HPDE6-E6E7 (cell line): ENCODE measurements around the gene HMG20A.

ENCODE experiments used
- DNase-seq: peaks from one replicate; pipeline ENCODE4 v3.0.0; 2011; ENCODE audit warnings: missing footprints; ENCODE audit errors: extremely low spot score

The HMG20A gene

DNA sequence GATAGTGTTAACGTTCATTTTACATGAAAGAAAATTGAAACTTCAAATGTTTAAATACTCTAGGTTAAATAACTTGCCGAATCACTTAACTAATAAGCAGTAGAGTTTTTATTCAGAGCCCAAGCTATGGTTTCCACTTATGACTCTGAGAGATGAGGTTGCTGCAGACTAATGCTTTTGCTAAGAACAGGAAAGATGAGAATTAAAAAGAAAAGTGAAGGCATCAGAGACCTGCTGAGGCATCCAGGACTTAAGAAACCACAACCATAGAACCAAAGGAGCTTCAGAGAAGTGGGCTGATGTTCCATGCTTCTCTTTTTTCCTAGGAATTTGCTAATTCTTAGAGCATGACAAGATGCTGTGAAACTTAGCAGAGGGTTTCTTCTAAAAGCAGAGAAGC, 9.5 kb downstream of the HMG20A start:
- DNase-seq, result no peak

DNA sequence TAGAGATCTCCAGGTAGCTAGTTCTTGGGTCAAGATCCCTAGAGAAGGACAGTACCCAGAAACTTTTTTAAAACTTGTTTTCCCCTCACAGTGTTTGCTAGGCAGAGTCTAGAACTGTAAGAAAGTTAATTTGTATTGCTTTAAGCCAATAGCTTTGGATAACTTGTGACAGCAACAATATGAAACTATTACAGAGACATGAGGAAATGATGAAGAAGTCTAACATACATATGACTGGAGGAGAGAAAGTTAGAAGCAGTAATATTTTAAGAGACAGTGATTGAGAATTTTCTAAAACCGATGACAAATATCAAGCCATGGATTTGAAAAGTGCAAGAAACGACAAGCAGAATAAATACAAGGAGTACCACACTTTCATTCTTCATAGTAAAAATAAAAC, 10.0 kb downstream of the HMG20A start:
- no peak for DNase-seq

DNA sequence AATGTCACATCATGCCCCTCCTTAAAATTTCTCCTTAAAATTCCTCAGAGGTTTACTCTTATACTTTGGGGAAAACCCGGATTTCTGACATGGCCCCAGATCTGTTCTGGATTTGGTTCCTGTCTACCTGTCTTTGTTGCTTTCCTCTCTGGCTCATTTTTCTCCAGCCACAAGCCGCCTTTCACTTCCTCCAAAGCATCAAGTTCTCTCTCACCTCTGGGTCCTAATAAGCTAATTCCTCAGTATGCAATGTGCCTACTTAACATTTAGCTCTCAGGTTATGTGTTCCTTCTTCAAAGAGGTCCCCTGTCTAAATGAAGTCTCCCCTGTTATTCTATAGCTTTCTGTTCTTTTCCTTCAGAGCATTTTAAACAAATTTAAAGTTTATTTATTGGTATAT, 16.1 kb downstream of the HMG20A start:
- no peak for DNase-seq

DNA sequence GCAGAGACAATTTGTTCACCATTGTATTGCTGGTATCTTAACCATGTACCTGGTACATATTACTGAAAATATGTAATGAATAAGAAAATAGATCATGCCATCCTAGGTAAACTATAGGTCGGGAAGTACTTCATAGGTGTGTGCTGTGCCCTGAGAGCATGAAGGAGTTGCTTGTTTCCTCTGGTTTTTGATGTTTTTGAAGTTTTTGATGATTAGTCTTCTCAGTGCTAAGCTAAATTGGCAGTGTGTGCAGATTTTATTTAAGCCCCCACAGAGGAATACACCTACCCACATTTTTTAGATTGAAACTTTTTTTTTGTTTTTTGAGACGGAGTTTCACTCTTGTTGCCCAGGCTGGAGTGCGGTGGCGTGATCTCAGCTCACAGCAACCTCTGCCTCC, 16.6 kb downstream of the HMG20A start:
- no peak for DNase-seq

DNA sequence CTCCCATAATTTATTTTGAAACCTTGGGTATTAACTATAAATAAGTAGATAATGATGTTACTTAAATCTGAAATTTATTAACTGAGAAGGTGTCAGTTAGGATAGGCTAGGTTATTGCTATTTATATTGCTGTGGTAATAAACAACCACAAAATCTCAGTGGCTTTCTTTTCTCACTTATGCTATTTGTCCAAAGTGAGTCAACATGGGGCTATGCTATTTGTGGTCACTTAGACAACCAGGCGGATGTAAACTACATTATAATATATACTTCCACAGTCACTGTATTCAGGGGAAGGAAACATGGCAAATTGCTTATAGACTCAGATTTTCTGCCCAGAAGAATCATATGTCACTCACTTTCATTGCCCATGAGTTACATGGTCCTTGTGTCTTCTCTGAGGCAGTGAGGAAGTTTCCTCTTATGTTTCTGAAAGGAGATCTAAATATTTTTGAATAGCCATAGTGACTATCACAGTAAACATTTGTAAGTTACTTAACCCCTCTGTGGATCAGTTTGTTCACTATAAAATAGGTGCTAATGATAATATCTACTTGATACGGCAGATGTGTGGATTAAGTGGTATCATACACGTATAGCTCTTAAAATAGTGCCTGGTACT, 19.8 kb downstream of the HMG20A start:
- peak; percentile 12 for DNase-seq

DNA sequence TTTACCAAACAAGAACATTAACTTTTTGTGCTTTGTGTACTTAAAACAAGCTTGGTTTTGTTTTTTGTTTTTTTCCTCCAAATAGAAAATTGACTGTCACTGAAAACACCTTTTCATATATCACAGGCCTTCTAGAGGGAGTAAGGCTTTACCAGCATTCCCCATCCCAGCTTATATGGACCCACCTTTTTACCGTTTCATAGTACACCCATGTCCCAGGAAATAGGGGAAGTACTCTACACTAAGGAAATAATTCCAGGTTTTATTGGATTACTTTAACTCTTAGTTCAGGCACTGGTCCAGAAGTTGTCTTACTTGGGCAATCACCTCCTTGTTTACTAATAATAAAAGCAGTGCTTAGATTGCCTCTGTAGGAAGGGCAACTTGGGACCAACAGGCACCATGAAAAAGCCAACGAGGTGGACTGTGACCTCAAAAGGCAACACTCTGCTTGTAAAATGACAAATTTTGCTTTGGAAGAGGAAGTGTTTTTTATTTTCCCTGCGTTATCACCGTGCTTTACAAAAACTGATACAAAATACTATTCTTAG, 26.2 kb downstream of the HMG20A start:
- no peak for DNase-seq

DNA sequence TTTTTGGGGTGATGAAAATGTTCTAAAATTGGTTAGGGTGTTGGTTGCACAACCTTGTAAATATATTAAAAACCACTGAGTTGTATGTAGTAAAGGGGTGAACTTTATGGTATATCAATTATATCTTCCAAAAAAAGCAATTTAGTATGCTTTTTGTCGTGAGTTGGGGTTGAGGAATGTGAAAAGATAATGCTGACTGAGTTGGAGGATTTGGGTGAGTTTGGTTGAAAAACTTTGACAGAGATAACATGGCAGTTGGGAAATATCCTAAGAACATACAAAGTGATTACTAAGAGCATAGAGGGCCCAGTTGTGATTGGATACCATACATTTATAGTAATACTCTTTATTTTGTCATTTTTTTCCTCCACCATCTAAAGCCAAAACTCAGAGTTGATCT, 33.6 kb downstream of the HMG20A start:
- DNase-seq, result no peak

DNA sequence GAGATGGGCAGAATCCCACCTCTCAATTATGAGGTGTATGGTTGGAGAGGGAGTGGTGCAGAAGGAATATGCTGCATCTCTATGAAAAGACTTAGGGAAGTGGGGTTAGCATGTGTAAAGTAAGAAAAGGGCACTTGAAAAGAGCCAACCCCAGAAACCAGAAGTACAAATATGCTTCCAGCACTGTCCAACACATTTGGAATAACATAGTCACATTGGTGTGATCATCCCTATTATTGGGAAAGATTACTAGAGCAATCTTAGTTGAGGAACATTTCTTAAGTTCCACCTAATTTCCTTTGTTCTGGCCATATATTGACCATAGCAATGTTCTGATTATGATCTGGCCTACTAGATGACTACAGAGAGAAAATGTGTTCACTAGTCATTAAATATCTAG, 34.3 kb downstream of the HMG20A start:
- no peak for DNase-seq

DNA sequence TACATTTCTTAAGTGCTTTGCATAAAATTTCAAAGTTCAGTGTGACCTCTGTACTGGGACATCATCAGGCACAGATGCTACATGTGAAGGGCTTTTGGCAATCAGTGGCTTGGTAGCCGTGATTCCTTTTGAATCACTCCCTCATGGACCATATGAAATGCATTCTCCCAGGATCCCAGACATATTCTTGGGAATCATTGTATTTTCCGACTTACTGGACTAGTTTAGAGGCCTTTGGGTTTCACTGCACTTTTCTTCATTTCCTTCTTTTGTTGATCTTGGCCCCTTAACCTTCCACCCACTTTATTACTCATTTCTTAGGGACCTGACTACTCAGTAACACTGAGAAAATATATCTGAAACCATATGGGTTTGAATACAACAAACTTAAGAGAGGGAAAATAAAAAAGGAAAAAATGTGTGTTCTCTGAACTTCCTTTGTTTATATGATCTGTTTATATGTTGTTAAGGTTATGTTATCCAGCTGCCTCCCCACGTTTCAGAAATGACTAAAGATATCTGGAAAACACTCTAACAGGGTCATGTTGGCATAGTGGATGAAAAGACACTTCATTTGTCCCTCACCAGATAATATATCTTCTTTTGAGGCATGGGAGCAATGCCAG, 35.1 kb downstream of the HMG20A start:
- no peak for DNase-seq

DNA sequence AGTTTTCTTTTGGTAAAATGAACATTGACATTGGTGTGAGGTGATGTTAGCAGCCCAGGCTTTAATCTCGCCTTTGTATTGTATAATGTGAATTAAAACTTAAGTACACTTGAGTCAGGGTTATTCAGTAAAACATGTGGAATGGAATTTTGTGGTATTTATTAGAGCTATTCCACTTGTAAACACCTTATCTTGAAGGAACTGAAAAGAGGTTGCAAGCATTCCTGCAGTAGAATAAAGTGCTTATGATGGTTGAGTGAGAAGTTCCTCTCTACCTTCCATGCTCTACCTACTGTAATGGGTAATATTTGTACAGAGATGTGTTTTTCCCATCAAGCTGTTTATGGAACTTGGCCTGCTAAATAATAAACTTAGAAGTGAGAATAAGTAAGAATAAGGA, 36.1 kb downstream of the HMG20A start:
- DNase-seq, result no peak

DNA sequence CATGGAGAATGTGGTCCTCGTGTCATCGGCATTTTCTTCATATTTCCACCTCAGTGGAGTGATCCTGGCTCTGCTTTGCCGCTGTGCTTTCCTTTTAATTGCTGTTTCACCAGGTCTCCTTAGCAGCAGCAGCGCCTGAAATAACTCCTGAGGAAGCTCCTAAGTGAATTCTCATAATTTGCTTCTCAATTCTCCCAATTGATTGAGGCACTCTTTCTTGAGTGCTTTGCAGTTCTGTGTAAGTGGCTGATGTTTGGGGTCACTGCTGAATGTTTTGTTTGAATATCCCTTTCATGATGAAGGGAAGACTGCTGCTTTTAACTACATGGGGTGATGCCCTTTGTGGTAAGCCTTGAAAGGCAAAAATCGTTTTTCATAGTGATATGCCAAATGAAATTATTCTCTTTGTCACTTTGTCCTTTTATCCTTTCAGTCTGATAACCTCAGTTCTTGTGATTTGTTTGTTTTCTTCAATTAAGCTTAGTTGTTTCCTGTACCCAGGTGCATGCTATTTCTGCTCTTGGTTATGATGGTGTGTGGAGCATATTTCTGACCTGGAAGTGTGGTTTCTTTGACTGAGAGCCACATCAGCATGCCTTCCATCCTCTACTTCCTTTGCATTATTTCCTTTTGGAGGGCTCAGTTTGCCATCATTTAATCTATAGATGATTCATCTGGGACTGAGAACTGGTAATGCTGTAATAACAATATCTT, 36.7 kb downstream of the HMG20A start:
- DNase-seq, result no peak

DNA sequence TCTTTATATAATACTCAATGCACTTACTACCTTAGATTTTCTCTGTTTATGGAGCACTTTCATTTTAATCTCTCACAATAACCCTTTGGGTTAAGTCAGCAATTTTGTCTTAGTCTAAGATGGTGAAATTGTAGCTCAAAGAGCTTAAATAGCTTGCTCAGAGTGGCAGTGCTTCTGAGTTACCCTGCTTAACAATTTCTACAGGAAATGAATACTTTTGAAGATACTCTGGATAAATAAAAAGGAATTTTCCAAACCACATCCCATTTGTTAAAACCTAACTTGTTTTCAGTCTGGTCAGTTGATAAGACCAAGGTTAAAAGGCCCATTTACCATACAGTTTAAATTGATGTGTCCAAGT, 37.2 kb downstream of the HMG20A start:
- DNase-seq, result no peak

DNA sequence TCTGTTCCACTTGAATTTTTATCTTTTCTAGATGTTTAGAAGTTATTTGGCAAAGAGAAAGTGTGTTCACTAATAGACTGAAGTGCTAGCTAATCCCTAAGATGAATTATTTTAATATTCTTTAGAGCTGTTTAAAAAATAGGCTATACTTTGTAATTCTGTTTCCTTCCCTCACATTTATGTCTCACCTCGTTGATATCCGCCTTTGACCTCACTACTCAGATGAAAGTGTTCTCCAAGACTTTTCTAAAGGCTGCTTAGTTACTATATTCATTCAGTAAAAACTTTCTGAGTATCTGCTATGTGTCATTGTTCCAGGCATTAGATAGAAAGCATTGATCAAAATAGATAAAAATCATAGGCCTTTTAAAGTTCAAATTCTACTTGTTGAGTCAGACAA, 38.3 kb downstream of the HMG20A start:
- DNase-seq, result no peak

DNA sequence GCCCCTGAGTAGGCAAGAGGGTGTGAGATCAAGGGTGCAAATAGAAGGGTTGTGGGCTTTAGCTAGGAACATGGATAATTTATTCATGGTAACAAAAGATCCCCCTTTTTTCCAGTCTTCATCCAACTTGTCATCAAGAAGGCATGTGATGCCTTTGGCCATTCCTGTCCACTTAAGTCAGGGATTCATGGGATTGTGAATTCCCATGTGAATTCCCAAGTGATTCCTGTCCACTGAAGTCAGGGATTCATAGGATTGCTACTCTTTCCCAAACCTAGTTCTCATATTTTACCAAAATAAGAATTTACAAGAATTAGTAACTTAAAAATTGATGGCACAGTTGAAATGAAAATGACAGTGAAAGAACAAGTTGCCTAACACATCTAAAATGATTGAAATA, 40.8 kb downstream of the HMG20A start:
- no peak for DNase-seq

DNA sequence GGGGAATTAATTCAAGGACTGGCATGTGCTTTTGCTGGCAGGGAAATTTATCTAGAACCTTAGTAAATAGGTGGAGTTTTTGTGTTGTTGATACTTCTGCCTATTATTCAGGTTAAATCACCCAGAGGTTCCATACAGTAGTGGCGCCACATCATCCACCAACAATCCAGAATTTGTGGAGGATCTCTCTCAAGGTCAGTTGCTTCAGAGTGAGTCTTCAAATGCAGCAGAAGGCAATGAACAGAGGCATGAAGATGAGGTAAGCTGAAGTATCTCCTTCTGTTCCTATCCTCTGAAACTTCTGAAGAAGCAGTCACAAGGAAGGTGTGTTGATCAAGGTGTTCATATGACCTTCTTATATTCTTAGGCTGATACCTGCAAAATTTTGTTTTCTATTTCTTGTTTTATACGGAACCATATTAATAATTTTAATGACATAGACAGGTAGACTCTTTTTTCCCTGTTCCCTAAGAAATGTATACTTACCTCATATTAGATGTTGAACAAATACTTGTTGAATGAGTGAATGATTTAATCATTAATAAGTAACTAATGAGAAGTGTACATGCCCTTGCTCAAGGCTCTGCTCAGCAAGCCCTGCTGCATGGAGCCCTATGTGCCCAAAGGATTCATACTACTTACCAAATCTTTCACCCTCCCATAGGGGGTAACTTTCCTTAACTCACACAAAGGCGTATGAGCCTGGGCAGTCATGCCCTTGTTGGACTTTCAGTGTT, 43.6 kb downstream of the HMG20A start:
- no peak for DNase-seq

DNA sequence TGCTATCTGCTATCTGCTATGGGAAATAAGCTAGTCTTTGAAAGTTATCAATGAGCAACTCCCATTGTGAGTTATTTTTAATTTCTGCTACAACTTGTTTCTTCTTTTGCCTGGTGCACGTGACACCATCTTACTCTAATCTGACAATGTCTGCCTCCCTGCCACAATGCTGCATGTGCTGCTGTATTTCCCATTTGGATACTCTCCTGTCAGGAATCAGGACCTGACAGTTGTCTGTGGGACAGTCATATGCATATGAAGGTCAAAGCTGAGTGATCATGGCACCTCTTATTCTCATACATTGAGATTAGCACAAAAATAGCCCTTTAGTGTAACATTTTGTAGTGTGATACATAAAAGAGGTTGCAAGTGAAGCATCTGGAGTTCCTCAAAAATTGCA, 45.8 kb downstream of the HMG20A start:
- no peak for DNase-seq

DNA sequence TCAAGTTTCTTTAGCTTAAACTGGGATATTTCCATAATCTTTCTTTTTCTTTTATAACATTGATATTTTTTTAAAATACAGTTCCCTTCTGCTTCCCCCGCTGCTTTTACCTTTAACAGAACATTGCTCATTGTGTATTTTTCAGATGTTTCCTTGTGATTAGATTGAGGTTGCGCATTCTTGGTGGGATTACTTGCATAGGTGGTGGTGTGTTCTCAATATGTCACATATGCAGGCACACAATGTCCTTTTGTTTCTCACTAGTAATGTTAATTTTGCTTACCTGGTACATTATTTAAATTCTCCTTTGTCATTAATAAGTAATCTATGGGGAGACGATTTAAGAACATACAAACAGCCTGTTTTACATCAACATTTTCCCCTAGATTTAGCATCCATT, 48.2 kb downstream of the HMG20A start:
- no peak for DNase-seq

DNA sequence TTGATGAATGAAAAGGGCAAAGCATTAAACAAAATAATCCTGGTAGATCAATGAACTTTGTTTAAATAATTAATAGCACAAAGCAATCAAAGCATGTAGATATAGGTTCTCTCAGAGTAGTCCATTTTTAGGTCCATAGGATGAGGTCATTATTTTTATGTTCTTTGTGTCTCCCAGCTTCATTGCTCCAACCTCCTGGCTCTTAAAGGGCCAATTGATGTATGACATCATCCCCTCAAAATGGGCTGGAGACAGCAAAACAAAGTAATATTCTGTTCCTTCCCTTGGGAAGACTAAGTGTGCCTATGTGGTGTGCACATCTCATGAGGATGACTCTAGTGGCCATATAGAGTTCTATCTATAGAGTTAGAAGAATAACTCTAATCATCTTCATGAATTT, 49.5 kb downstream of the HMG20A start:
- no peak for DNase-seq

DNA sequence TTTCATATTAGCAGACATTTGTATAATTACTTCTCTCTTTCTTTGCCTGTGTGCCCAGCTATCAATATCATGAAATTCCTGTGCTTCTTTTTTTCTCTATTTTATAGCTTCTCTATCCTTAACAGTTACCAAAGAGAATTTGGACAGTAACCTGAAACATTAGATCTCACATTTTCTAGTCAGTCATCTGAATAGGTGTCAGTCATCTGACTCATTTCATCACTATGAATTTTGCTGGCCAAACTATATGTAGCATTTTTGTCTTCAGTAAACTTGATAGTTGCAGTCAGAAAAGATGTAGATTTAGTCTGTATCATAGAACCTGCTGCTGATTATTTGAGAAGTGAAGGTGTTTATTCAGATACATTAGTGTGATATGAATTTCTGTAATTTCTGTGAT, 52.6 kb downstream of the HMG20A start:
- no peak for DNase-seq

DNA sequence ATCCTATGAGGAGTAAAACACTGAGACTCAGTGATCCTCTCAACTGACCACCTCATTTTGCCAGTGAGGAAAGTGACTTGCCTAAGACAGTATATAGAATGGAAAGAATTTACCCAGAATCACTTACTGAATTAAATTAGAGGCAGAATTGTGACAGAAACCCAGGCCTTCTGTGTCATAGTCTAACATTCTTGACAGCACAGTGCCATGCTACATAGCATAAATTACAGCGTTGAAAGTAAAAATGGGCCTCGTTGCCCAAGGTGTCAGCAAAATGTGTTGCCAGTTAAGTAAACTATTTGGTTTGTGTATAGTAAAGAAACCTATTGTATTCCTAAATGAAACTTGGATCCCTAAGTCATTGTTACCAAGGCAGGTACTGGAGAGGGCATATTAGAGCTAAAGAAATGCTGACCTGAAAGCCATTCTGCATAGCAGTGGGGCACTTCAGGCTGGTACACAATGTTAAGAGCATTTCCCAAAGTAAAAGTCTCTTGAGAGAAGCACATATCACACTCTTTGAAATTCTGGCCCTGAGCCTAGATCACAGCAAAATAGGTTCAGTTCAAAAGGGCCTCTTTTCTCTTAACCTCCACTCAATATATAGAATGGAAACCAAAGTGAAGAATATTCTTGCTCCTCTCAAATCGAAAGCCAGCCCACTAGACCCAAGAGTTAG, 53.8 kb downstream of the HMG20A start:
- no peak for DNase-seq

DNA sequence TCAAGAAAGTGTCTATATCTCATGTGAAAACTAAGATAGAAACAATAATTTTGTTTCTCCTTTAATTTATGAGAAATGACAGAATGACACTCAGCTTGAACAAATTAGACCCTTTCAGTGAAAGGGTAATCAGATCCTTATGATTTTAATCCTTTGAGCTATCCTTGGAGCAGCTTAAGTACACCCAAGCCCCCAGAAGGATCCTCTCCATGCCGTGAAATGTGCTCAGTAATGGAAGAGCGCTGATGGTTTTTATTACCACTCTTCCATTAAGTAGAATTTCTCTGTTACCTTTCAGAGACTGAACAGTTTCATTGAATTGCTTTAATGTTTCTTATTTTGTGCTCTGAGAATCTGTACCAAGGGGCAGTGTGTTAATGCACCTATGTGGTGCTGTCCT, 54.3 kb downstream of the HMG20A start:
- no peak for DNase-seq

DNA sequence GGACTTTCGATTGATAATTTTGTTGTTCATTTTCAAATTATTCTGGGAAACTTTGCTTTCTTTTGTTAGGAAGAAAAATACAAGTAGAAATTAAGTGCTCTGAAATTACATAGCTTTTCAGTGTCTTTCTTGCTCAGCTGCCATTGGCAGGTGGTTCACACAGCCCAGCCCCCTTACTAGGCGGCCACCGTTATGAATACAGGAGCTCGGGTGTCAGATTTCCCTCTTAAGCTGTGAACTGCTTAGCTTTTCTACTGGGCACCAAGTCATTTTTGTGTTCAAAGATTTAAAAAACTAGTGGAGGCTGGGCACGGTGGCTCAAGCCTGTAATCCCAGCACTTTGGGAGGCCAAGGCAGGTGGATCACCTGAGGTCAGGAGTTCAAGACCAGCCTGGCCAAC, 55.2 kb downstream of the HMG20A start:
- DNase-seq, result no peak
